Nucleus accumbens (tissue), 56 donors: ENCODE measurements around the gene DKC1.
A peak's percentile ranks its signal among the peaks of the same experiment; 100 is the strongest.

Experiments
- DNase-seq, 56 donors: peaks; one replicate each; lab custom pipeline; 2025; lab: John Stamatoyannopoulos, UW

Gene DKC1

GRCh38 chrX:154762537-154763296 lies at the start of gene DKC1:
Gene DKC1 (plus strand): TSS chrX:154762864. CDS start chrX:154762966, 102 bp downstream.
- DNase-seq = peak in 55 of 56 donors; percentile 32 to 94 (median 88)

GRCh38 chrX:154714925-154715324 lies 47.7 kb upstream of the DKC1 start:
- DNase-seq = peak in 17 of 56 donors; percentile 1 to 50 (median 8)

- DNase-seq = no peak
Observed at GRCh38 chrX:154715825-154716224, 46.8 kb upstream of the DKC1 start.

- DNase-seq = no peak
Observed at GRCh38 chrX:154717824-154718223, 44.8 kb upstream of the DKC1 start.

- DNase-seq = no peak
Observed at GRCh38 chrX:154718616-154719015, 44.0 kb upstream of the DKC1 start.

- DNase-seq = no peak
Observed at GRCh38 chrX:154719132-154719675, 43.5 kb upstream of the DKC1 start.

GRCh38 chrX:154720067-154720466 lies 42.6 kb upstream of the DKC1 start:
- DNase-seq = no peak

- no peak for DNase-seq
Observed at GRCh38 chrX:154721155-154721554, 41.5 kb upstream of the DKC1 start.

- no peak for DNase-seq
Observed at GRCh38 chrX:154724993-154725756, 37.5 kb upstream of the DKC1 start.

- DNase-seq = no peak
Observed at GRCh38 chrX:154727418-154727817, 35.2 kb upstream of the DKC1 start.

GRCh38 chrX:154727871-154728270 lies 34.8 kb upstream of the DKC1 start:
- DNase-seq = no peak

GRCh38 chrX:154728431-154729190 lies 34.1 kb upstream of the DKC1 start:
- no peak for DNase-seq

GRCh38 chrX:154729439-154729838 lies 33.2 kb upstream of the DKC1 start:
- no peak for DNase-seq

- DNase-seq = no peak
Observed at GRCh38 chrX:154730253-154730891, 32.3 kb upstream of the DKC1 start.

GRCh38 chrX:154731184-154731583 lies 31.5 kb upstream of the DKC1 start:
- no peak for DNase-seq

- no peak for DNase-seq
Observed at GRCh38 chrX:154731881-154732280, 30.8 kb upstream of the DKC1 start.

- DNase-seq = no peak
Observed at GRCh38 chrX:154732421-154733065, 30.1 kb upstream of the DKC1 start.

- no peak for DNase-seq
Observed at GRCh38 chrX:154733066-154733425, 29.6 kb upstream of the DKC1 start.

GRCh38 chrX:154734061-154734781 lies 28.4 kb upstream of the DKC1 start:
- DNase-seq = peak in 15 of 56 donors; percentile 2 to 43 (median 23)
